ENCODE measurements around the gene YWHAE. TPM values are rescaled to one million over a fixed set of nuclear protein-coding genes. Genes with fewer than 3 reads are reported as not detected.
"Not testable (repeated sequence)": the region's sequence is repeated elsewhere in the genome, so short reads cannot be mapped to it uniquely, and the experiment has no call there.

The YWHAE gene
- total RNA-seq, 2 experiments from 2014 or later = 564 to 609 TPM

- ChIA-PET POLR2A (no interaction called here), CTCF (interaction anchor here (0.9 kb wide), 1 partner anchor 49 kb away, joined by 3 read pairs; no protein-coding TSS in a partner anchor)
Measured at GRCh38 chr17:1414634-1415033, 14.6 kb upstream of the YWHAE start.

- ChIA-PET POLR2A (interaction anchor here (0.5 kb wide), 1 partner anchor 31 kb away, joined by 3 read pairs; no protein-coding TSS in a partner anchor), CTCF (interaction anchor here (0.9 kb wide), 1 partner anchor 49 kb away, joined by 3 read pairs; no protein-coding TSS in a partner anchor)
Measured at GRCh38 chr17:1414001-1414574, 14.1 kb upstream of the YWHAE start.

GRCh38 chr17:1413281-1413791 lies 13.3 kb upstream of the YWHAE start:
- POLR2A ChIA-PET = no interaction called here
- CTCF ChIA-PET = interaction anchor here (0.7 kb wide), 1 partner anchor 136 kb away, joined by 4 read pairs; no protein-coding TSS in a partner anchor

GRCh38 chr17:1412185-1413110 lies 12.4 kb upstream of the YWHAE start:
- POLR2A ChIA-PET = no interaction called here
- CTCF ChIA-PET = no interaction called here

GRCh38 chr17:1402262-1402586 lies 2.2 kb upstream of the YWHAE start:
- POLR2A ChIA-PET = interaction anchor here (0.5 to 0.6 kb wide), 2 partner anchors 12 to 113 kb away, joined by 3 to 5 read pairs; no protein-coding TSS in a partner anchor
- CTCF ChIA-PET = interaction anchor here (1.4 kb wide), 1 partner anchor 36 kb away, joined by 3 read pairs; no protein-coding TSS in a partner anchor

GRCh38 chr17:1398931-1399678 lies 917 bp downstream of the YWHAE start:
- POLR2A ChIA-PET = interaction anchor here (1.4 to 2.1 kb wide), 3 partner anchors 7 to 37 kb away, joined by 4 to 5 read pairs (median 5); no protein-coding TSS in a partner anchor
- CTCF ChIA-PET = interaction anchor here (1.2 to 2.0 kb wide), 3 partner anchors 27 to 116 kb away, joined by 3 to 9 read pairs (median 5); no protein-coding TSS in a partner anchor

GRCh38 chr17:1398028-1398427 lies 2.0 kb downstream of the YWHAE start:
- CTCF ChIA-PET = interaction anchor here (4.7 kb wide), 1 partner anchor 33 kb away, joined by 17 read pairs; no protein-coding TSS in a partner anchor
- POLR2A ChIA-PET = interaction anchor here (1.0 kb wide), 1 partner anchor 36 kb away, joined by 3 read pairs; no protein-coding TSS in a partner anchor

- POLR2A ChIA-PET = not testable (repeated sequence)
- CTCF ChIA-PET = interaction anchor here (0.5 to 4.7 kb wide), 2 partner anchors 31 to 171 kb away, joined by 4 to 17 read pairs; no protein-coding TSS in a partner anchor
Measured at GRCh38 chr17:1395876-1396665, 4.0 kb downstream of the YWHAE start.

- ChIA-PET CTCF (interaction anchor here (0.7 to 2.8 kb wide), 4 partner anchors 9 to 58 kb away, joined by 3 to 14 read pairs (median 6); partner anchors contain the start of gene YWHAE), POLR2A (interaction anchor here (1.6 kb wide), 1 partner anchor 8 kb away, joined by 5 read pairs; the partner anchor contains the start of gene YWHAE)
Measured at GRCh38 chr17:1391577-1391976, 8.4 kb downstream of the YWHAE start.

- POLR2A ChIA-PET = interaction anchor here (0.6 to 1.6 kb wide), 3 partner anchors 9 to 14 kb away, joined by 5 to 7 read pairs (median 5); partner anchors contain the start of gene YWHAE
- CTCF ChIA-PET = interaction anchor here (0.6 to 2.8 kb wide), 5 partner anchors 10 to 57 kb away, joined by 3 to 14 read pairs (median 5); partner anchors contain the start of gene YWHAE
Measured at GRCh38 chr17:1390432-1391367, 9.3 kb downstream of the YWHAE start.

- POLR2A ChIA-PET = not testable (repeated sequence)
- CTCF ChIA-PET = interaction anchor here (0.7 kb wide), 2 partner anchors 22 to 105 kb away, joined by 3 to 4 read pairs; no protein-coding TSS in a partner anchor
Measured at GRCh38 chr17:1387490-1388227, 12.4 kb downstream of the YWHAE start.

GRCh38 chr17:1386675-1387190 lies 13.3 kb downstream of the YWHAE start:
- POLR2A ChIA-PET, CTCF ChIA-PET: not testable (repeated sequence)

- CTCF ChIA-PET = interaction anchor here (0.6 kb wide), 1 partner anchor 14 kb away, joined by 3 read pairs; the partner anchor contains the start of gene YWHAE
- POLR2A ChIA-PET = no interaction called here
Measured at GRCh38 chr17:1386265-1386664, 13.8 kb downstream of the YWHAE start.

GRCh38 chr17:1385861-1386260 lies 14.2 kb downstream of the YWHAE start:
- POLR2A ChIA-PET = no interaction called here
- CTCF ChIA-PET = interaction anchor here (0.6 kb wide), 1 partner anchor 14 kb away, joined by 3 read pairs; the partner anchor contains the start of gene YWHAE

- ChIA-PET POLR2A (no interaction called here), CTCF (no interaction called here)
Measured at GRCh38 chr17:1384905-1385435, 15.1 kb downstream of the YWHAE start.

GRCh38 chr17:1379930-1380313 lies 20.1 kb downstream of the YWHAE start:
- ChIA-PET CTCF (interaction anchor here (0.8 to 2.7 kb wide), 2 partner anchors 11 to 15 kb away, joined by 3 to 12 read pairs; no protein-coding TSS in a partner anchor), POLR2A (interaction anchor here (0.8 kb wide), 1 partner anchor 15 kb away, joined by 3 read pairs; no protein-coding TSS in a partner anchor)

Measured in activated CD8-positive, alpha-beta memory T cell treated with anti-CD3 and anti-CD28 coated beads for 36 hours (primary cell).